HG02943 (cell line): ENCODE results near the gene LYRM1.
"Not testable (repeated sequence)": the region's sequence is repeated elsewhere in the genome, so short reads cannot be mapped to it uniquely, and the experiment has no call there.

Experiments
- ATAC-seq: cut with Tn5 transposase; IDR thresholded peaks from one replicate; pipeline ENCODE4 v1.9.1; 2021; ENCODE audit warnings: mild to moderate bottlenecking, low read depth, moderate library complexity; ENCODE audit not compliant: unreplicated experiment

LYRM1 gene

DNA sequence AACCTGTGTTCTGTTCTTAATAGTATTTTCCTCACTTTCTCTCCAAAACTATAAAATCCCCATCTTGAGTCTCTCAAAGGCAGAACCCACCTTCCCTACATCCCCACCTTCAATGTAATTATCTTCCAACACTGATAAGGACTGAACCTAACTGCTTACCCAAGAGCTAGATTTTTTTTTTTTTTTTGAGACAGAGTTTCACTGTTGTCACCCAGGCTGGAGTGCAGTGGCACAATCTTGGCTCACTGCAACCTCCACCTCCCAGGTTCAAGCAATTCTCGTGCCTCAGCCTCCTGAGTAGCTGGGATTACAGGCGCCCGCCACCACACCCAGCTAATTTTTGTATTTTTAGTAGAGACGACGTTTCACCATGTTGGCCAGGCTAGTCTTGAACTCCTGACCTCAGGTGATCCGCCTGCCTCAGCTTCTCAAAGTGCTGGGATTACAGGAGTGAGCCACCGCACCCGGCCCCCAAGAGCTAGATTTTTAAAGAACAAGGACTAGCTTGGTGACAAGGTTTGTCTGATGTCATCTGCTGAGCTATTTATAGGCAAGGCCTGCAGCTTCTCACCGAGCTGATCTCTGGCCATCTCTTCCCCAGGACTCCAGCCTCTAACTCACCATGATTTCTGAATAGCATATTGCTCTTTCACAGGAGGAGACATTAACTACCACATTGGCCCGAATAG is 29.2 kb downstream of the LYRM1 start:
- not testable (repeated sequence) for ATAC-seq

DNA sequence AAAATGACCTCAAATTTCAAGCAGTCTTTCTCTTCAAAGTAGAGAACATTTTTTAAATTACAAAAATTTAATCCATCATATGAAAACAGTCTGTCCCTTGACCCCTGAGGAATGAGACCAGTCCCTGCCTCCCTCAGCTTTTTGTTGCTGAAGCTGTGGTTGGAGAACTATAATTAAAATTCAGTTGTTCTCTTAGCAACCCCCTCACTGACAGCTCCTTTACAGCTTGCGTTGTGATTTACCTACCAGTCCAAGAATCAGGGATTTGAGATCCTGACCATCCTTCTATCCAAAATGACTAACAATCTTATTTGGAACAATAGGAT is 29.8 kb downstream of the LYRM1 start:
- ATAC-seq, result no peak

DNA sequence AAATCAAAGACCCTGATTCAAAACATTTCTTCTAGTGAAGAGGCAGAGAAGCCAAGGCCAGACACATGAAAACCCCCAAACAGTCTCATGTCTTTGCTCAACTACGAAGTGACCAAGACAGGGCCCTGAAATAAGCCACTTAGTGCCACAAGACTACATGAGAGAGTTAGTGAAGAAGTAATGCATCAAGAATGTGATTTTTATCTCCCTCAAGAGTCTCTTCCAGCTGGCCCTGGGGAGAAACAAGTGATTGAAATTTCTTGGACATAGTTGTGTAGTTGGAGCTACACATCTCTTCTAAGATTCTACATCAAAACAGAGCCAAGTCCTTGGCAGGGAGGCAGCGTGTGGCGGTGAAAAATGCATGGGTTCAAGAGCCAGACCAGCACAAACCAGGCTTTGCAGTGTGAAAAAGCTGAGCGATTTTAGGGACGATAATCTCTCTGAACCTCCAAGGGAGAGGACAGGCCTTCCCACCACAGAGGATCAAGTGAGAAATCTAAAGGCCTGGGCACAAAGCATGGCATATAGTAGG is 30.6 kb downstream of the LYRM1 start:
- ATAC-seq, result no peak

DNA sequence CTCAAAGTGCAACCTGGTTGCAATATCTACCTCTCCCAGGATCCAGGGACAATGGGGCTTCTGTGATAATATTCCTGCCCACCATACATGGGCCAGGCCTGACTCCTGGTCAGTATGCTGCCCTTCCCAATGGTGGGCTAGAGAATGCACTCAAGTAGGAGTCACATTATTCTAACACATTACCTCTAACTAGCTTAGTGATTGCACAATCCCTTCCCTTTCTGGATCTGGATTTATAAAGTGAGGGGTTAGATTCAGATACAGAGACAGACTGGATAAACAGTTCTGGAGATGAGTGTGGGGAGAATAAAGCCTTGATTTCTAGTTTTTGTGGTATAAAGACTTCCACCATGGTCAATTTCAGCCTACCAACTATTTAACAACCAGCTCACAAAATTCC is 33.0 kb downstream of the LYRM1 start:
- no peak for ATAC-seq

DNA sequence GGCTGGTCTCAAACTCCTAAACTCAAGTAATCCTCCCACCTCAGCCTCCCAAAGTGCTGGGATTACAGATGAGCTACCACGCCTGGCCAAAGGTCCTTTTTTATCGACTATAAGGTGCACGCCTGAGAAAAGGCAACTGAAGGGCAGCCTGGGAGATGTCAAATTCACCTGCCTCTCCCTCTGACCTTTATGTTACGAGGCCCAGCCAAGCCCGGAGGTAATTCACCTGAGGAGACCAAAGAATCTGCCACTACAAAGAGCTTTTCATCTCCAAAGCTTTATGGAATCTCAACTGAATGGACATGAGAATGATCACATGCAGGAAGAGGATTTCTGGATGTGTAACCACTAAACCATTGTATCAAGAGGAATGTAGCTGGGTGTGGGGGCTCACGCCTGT is 37.2 kb downstream of the LYRM1 start:
- ATAC-seq, result no peak

DNA sequence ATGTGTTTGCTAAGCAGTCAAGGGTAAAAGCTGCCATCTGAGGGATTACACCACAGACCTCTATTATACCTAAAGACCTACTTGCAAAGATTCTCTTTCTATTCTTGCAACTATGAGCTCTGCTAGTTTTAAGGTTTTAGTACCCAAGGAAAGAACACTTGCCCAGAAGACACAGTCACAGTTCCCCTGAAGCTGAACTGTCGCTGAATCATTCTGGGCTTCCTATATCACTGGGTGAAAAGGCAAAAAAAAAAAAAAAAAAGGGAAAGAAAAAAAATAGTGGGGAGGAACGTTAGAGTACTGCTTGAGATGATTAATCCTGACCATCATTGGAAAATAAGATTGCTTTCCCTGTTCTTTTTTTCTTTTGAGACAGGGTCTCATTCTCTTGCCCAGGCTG is 37.9 kb downstream of the LYRM1 start:
- ATAC-seq, result no peak

DNA sequence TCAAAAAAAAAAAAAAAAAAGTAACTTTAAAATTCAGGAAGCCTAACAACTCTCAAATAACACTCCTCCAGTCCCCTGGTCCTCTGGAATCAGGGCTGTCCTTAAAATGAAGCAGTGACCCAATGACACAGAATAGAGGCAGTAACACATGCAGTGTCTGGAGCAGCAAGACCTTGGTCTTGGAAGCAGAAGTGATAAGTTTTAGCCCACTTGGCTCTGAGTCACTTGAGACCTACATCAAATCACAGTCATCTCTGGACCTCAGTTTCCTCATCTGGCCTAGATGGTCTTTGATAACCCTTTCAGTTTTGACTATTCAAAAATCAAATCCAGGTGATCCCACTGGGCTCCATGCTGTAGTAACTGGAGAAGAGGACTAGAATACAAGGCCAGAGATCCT is 39.0 kb downstream of the LYRM1 start:
- ATAC-seq, result no peak

DNA sequence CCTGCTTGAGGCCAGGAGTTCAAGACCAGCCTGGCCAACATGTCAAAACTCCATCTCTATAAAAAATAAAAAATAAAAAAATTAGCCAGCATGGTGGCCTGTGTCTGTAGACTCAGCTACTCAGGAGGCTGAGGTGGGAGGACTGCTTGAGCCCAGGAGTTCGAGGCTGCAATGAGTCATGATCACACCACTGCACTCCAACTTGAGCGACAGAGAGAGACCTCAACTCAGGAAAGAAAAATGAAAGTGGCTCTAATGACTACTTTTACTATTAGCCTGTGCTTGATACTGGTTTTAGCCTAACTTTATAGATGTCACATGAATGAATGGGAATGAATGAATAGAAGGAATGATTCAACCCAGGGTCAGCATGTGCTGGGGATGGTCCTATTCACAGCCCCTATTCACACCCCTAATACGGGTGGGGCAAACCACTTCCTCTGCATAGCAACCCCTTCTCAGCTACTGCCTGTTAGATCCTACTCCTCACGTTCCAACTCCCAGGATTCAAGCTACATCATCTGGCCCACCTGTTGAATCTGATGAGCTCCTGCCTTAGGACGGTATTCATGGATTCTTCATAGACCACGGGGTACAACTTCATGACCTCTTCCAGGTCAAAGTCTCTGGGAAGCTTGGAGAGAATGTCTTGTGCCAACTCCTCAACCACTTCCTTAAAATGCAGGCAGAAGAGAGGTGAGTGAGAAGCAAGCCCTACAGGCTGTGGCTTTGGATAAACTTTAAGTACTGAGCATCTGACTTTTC is 40.5 kb downstream of the LYRM1 start:
- no peak for ATAC-seq

DNA sequence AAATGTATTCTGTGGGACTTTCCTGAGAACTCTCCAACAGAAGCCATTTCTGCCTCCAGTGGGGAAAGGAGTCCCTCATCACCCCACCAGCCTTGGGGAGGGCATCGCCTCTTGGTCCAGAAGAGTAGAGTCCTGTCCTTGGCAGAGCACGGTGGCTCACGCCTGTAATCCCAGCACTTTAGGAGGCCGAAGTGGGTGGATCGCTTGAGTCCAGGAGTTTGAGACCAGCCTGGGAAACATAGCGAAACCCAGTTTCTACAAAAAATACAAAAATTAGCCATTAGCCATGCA is 41.0 kb downstream of the LYRM1 start:
- no peak for ATAC-seq

DNA sequence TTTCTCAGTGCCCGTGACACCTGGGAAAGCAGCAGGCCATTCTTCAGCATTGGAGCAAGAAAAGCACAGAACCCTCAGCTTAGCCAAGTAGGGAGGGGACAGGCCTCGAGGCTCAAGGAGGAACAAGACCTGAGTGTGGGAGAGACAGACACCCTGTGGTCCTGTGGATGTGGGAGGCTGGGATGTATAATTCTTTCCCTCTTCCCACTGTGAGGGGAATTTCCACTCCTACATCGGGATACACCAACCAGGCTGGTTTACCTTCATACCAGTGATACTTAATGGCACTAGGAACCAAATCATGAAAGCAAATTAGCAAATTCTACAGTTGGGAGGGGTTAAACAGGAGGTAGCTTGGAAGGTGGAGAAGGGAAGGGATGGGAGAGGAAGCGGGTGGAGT is 41.7 kb downstream of the LYRM1 start:
- ATAC-seq, result no peak

DNA sequence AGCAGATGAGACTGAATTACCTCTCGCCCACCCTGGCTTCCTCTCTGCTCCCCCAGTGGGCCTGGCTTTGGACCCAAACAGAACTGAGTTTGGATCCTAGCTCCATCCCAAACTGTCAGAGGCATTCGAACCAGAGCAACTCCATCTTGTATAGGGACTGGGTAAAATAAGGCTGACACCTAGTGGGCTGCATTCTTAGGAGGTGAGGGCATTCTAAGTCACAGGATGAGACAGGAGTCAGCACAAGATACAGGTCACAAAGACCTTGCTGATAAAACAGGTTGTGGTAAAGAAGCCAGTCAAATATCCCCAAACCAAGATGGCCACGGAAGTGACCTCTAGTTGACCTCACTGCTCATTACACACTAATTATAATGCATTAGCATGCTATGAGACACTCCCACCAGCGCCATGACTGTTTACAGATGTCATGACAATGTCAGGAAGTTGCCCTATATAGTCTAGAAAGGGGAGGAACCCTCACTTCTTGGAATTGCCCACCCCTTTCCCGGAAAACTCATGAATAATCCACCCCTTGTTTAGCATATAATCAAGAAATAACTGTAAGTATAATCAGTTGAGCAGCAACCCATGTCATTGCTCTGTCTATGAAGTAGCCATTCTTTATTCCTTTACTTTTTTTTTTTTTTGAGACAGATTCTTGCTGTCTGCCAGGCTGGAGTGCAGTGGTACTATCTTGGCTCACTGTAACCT is 44.4 kb downstream of the LYRM1 start:
- ATAC-seq, result no peak

DNA sequence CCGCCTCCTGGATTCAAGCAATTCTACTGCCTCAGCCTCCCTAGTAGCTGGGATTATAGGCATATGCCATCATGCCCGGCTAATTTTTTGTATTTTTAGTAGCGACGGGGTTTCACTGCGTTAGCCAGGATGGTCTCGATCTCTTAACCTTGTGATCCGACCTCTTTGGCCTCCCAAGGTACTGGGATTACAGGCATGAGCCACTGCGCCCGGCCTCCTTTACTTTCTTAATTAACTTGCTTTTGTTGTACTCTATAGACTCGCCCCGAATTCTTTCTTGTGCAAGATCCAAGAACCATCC is 45.0 kb downstream of the LYRM1 start:
- not testable (repeated sequence) for ATAC-seq

DNA sequence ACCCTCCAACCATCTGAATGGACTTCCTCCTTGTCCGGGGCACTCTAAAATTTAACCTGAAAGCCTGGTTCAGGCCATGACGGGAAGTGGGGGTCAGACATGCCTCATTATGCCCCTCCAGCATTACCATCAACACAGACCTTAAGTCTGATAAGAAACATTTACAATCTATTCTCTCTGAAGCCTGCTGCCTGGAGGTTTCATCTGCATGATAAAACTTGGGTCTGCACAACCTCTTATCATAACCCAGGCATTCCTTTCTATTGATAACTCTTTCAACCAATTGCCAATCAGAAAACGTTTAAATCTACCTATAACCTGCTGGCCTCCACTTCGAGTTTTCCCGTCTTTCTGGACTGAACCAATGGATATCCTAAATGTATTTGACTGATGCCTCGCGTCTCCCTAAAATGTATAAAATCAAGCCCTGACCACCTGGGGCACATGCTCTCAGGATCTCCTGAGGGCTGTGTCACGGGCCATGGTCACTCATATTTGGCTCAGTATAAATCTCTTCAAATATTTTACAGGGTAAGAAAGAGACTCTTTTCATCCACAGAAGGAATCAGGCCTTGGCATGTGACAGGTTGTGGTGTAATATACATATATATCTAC is 45.6 kb downstream of the LYRM1 start:
- ATAC-seq, result no peak

DNA sequence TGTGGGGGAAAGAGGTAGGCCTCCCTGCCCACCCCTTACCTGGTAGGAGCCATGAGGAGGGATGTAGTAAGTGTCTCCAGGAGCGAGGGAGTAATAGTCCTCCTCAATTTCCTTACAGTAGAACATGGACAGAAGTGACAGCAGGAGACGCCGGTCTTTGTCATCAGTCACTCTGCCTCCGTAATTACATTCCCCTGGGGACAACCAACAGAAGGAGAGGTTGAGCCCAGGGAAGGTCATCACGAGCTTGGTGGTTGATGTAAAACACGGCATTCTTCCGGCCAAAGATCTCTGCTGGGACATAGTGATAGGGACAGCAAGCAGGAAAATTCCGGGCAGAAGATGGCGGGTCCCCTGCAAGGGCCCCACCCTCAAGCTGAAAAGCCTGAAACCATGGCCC is 47.9 kb downstream of the LYRM1 start:
- ATAC-seq, result no peak

DNA sequence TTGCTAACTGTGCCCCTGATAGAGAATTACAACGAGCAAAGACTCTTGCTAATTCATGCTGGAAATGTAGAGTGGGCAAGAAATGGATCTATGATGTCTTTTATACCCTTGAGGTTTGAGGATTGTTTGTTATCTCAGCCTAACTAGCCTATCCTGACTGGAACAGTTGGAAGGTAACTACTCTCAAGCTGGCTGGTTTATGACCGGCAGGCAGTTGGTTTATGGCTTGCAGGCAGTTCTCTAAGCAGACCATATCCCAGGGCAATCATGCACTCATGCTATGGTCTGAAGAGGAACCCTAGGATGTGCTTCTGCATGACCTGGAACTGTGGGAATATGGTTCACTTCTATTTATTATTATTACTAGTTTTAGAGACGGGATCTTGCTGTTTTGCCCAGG is 49.1 kb downstream of the LYRM1 start:
- ATAC-seq, result no peak

DNA sequence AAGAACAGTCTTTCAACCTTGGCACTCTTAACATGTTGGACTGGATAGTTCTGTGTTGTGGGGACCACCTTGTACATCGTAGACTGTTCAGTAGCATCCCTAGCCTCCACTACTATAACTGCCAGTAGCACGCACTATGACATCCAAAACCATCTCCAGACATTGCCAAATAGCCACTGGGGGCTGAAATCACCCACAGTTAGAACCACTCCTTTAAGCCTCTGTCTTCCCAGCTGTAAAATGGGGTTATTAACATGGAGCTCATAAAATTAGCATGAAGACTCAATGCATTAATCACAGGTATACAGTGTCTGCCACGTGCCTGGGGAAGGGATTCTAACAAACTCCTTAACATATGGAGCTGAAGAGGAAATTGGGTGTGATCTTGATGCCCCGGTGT is 49.7 kb downstream of the LYRM1 start:
- no peak for ATAC-seq

DNA sequence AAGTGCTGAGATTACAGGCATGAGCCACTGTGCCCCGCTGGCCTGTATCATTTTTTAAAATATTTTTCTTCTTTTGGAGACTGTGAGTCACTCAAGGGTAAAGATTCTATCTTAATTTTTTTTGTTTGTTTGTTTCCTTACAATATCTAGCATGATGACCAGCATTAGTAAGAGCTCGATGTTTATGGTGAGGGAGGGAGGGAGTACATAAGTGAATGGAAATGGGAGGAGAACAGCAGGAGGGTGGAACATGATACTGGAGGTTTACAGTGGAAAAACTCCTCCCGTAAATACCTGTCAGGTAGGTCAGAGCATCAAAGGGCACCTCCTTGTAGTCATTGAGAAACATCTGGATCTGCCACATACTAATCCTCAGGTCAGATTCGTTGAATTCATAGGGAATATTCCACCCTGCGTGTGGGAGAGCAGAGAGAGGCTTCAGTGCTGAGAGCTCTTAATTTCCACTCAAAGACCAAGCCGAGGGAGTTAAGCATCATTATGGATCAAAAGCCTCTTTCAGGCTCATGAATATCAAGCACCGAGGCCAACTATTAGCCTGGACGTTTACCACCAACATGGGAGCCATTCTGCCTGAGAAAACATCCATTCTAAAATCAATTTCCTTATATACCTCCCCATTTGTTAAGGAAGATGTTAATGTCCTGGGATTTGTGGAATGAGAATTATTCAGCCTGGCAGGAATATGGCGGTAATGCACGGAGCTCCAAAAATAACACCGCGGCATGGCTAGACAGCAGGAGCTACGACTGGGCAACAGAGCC is 51.8 kb downstream of the LYRM1 start:
- ATAC-seq, result no peak

DNA sequence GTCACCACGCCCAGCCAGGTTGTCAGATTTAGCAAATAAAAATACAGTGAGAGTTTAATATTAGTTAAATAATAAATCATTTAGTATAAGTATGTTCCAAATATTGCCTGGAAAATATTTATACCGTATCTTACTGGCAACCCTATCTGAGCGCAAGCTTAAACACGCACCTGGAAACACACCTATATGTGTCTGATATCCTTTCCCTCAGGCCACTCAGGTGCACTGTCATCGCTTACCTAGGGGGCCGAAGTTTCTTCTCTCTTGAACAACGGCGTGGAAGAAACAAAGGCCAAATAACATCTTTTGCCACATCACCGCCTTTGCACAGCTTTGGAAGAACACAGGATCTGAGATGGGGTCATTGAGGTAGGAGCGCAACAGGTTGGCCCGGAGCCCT is 54.0 kb downstream of the LYRM1 start:
- no peak for ATAC-seq

DNA sequence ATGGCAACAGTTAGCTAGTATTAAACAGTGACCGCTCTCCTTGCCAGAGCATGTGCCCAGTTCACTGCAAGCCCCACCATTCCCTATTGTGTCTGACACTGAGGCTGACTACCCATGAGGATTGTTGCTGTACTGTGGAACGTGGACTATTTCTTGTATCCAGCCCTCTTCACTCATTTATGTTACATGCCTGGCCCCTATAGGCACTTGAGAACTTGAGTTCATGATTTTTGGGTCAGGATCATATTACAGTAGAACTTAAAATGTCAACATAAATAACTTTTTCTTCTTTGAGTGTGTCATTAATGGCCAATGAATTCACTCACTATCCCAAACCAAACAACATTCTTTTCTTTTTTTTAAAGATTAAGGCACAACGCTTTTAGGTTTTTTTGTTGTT is 55.7 kb downstream of the LYRM1 start:
- ATAC-seq, result no peak

DNA sequence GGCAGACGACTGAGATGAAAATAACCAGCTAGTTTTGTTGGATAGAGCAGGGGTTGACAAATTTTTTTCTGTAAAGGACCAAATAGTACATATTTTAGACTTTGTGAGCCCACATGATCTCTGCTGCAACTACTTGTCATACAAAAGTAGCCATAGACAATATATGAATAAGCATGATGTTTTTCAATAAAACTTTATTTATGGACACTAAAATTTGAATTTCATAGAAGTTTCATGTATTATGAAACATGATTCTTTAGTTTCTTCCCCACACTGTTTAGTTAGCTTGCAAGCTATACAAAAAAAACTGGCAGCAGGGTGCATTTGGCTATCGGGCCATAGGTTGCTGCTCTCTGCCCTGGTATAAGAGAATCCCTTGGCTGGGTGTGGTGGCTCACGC is 56.6 kb downstream of the LYRM1 start:
- no peak for ATAC-seq

DNA sequence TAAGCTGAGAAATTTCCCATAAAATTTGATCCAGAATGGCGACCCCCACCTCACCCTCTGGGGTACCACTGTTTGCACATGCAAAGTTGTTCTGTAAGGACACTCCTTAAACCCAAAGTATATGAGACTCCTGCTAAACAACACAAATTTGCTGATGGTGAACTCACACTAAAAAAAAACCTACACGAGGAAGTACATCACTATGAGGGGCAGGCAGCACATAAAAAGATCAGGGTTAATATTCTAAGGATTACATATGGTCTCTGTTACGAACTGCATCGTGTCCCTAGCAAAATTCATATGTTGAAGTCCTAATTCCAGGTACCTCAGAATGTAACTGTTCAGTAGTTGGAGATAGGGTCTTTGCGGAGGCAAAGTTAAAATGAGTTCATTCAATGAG is 60.3 kb downstream of the LYRM1 start:
- no peak for ATAC-seq
